GM23248 (cell line): Measurements from ENCODE around the gene UBR3. TPM values are rescaled to one million over a fixed set of nuclear protein-coding genes. Genes with fewer than 3 reads are reported as not detected.

ENCODE experiments used
- DNase-seq: peaks from one replicate; pipeline ENCODE4 v3.0.0-alpha.2; 2015
- H2AFZ ChIP-seq: fragments of 200-600 bp; sonication (generic); 2 replicates; pipeline ENCODE4 v1.6.1; 2016; ENCODE audit warnings: antibody characterized with exemption
- H3F3A ChIP-seq: fragments of 200-600 bp; sonication (generic); 2 replicates; pipeline ENCODE4 v1.6.1; 2016; ENCODE audit warnings: mild to moderate bottlenecking, antibody characterized with exemption, mixed run types; ENCODE audit not compliant: insufficient read depth
- H3K27ac ChIP-seq: fragments of 200-600 bp; sonication (generic); 2 replicates; pipeline ENCODE4 v1.5.1; 2016; ENCODE audit warnings: mild to moderate bottlenecking
- H3K27me3 ChIP-seq: fragments of 200-600 bp; sonication (generic); replicated peaks from 2 replicates; pipeline ENCODE4 v1.6.1; 2016; ENCODE audit warnings: mild to moderate bottlenecking; ENCODE audit not compliant: insufficient read depth
- H3K36me3 ChIP-seq: fragments of 200-600 bp; sonication (generic); 2 replicates; pipeline ENCODE4 v1.6.1; 2016; ENCODE audit warnings: low read depth, mild to moderate bottlenecking
- H3K4me1 ChIP-seq: fragments of 200-600 bp; sonication (generic); 2 replicates; pipeline ENCODE4 v1.6.1; 2016; ENCODE audit warnings: mild to moderate bottlenecking; ENCODE audit not compliant: insufficient read depth
- H3K4me2 ChIP-seq: fragments of 200-600 bp; sonication (generic); one replicate; pipeline ENCODE4 v1.6.1; 2016; ENCODE audit warnings: mild to moderate bottlenecking; ENCODE audit not compliant: unreplicated experiment
- H3K4me3 ChIP-seq: fragments of 200-600 bp; sonication (generic); 2 replicates; pipeline ENCODE4 v1.5.1; 2016; ENCODE audit warnings: mild to moderate bottlenecking
- H3K79me2 ChIP-seq: fragments of 200-600 bp; sonication (generic); 2 replicates; pipeline ENCODE4 v1.6.1; 2016; ENCODE audit warnings: mild to moderate bottlenecking; ENCODE audit not compliant: insufficient read depth
- H3K9ac ChIP-seq: fragments of 200-600 bp; sonication (generic); 2 replicates; pipeline ENCODE4 v1.6.1; 2016; ENCODE audit warnings: mild to moderate bottlenecking
- H3K9me2 ChIP-seq: fragments of 200-600 bp; sonication (generic); 2 replicates; pipeline ENCODE4 v1.6.1; 2016; ENCODE audit warnings: mixed run types, mild to moderate bottlenecking, moderate library complexity; ENCODE audit not compliant: insufficient read depth
- H3K9me3 ChIP-seq: fragments of 200-600 bp; sonication (generic); one replicate; pipeline ENCODE4 v1.6.1; 2017; ENCODE audit warnings: low read depth
- H4K20me1 ChIP-seq: fragments of 200-600 bp; sonication (generic); 2 replicates; pipeline ENCODE4 v1.6.0; 2016; ENCODE audit not compliant: insufficient read depth
- EZH2 ChIP-seq: fragments of 200-600 bp; sonication (generic); IDR thresholded peaks from 2 replicates; pipeline ENCODE4 v1.6.1; 2018; ENCODE audit warnings: antibody characterized with exemption, mild to moderate bottlenecking; ENCODE audit not compliant: insufficient read depth, poor library complexity, severe bottlenecking
- EZH2phosphoT487 ChIP-seq: fragments of 200-600 bp; sonication (generic); IDR thresholded peaks from 2 replicates; pipeline ENCODE4 v1.6.1; 2018; ENCODE audit warnings: antibody characterized with exemption, moderate library complexity, mild to moderate bottlenecking, low read depth; ENCODE audit not compliant: insufficient read depth
- WGBS, 2 experiments: methylation state at CpG; one replicate each; pipeline ENCODE4 v1.1.6; 2015 to 2017; ENCODE audit warnings: low lambda C conversion rate in 2 of 2, low coverage in 1 of 2; ENCODE audit errors: missing lambda C conversion rate in 2 of 2; 5-methylcytosine and 5-hydroxymethylcytosine counted together
- in situ Hi-C: fragments of 300-500 bp; cut with MboI; formaldehyde crosslinking; loops from 2 replicates; pipeline ENCODE4 v1.15.0; 2020
- polyA plus RNA-seq: library from polyadenylated mRNA; unstranded; fragments of >200 nt; fragmentation: Nextera tagmentation; extraction: Ambion mirVana; gene quantifications from 2 replicates; pipeline ENCODE4 v1.2.1, GENCODE V29; 2016
- total RNA-seq: library from RNA; depleted of rRNA; stranded (reverse); fragments of >200 nt; shearing (Covaris generic); gene quantifications from 2 replicates; pipeline ENCODE4 v1.2.3, GENCODE V29; 2014

The UBR3 gene
- total and polyA plus RNA-seq, 2 experiments from 2014 or later: 8.9 to 22.4 TPM

GRCh38 chr2:170025223-170025622 lies 198.0 kb downstream of the UBR3 start:
- in situ Hi-C loops: no loop called here
- Histone ChIP-seq H3K9ac (no peak overlapping the region), H4K20me1 (no peaks in the 10 kb centered on the region), H3F3A (no peaks in the 10 kb centered on the region), H3K79me2 (no peaks in the 10 kb centered on the region), H3K9me2 (no peaks in the 10 kb centered on the region), H2AFZ (no peak overlapping the region), H3K4me3 (no peak overlapping the region), H3K27me3 (no peaks in the 10 kb centered on the region), H3K4me2 (no peak overlapping the region), H3K4me1 (0 out of 2 replicates have a peak, but pooled peaks cover 3% of the 10 kb centered on the region), H3K36me3 (peaks cover 16% of the 10 kb centered on the region), H3K9me3 (no peaks in the 10 kb centered on the region), H3K27ac (no peak overlapping the region)
- DNase-seq: no peak
- no peak for TF ChIP-seq EZH2
- TF ChIP-seq EZH2phosphoT487: no peak
- 95 to 97% methylated on average over 2 of the region's 2 CpGs for WGBS, 2 experiments

- H3K4me2 ChIP-seq: no peak overlapping the region
- no peaks in the 10 kb centered on the region for H3K79me2 ChIP-seq
- H3K9ac ChIP-seq: no peak overlapping the region
- in situ Hi-C loops: no loop called here
- H3K9me2 ChIP-seq: no peaks in the 10 kb centered on the region
- no peaks in the 10 kb centered on the region for H4K20me1 ChIP-seq
- H3K4me1 ChIP-seq: 0 out of 2 replicates have a peak, but pooled peaks cover 3% of the 10 kb centered on the region
- no peak overlapping the region for H3K27ac ChIP-seq
- peaks cover 22% of the 10 kb centered on the region for H3K36me3 ChIP-seq
- WGBS, 2 experiments: 100% methylated on average over 1 of the region's 1 CpG
- H2AFZ ChIP-seq: no peak overlapping the region
- no peaks in the 10 kb centered on the region for H3K9me3 ChIP-seq
- no peak for TF ChIP-seq EZH2
- TF ChIP-seq EZH2phosphoT487: no peak
- no peak overlapping the region for H3K4me3 ChIP-seq
- H3F3A ChIP-seq: no peaks in the 10 kb centered on the region
- no peaks in the 10 kb centered on the region for H3K27me3 ChIP-seq
- no peak for DNase-seq
Observed at GRCh38 chr2:170026361-170026760, 199.1 kb downstream of the UBR3 start.

GRCh38 chr2:170029551-170029950 lies 202.3 kb downstream of the UBR3 start:
- in situ Hi-C loops: no loop called here

DNA sequence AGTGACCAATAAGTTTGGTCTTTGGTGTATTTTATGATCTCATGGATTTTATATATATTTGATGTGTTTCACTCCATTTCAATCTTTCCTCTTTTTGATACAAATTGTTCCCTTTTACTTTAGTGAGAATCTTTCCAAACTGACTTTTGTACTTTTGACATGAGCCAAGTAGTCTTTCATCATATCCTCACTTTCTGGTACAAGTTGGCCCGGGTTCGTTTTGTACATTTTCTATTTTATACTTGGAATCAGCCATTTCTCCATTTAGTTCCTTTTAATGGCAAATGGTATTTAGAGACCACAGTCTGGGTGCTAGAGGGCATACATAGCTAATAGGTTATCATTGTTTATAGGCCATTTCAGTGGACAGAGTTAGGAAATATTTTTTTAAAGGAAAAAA lies 202.8 kb downstream of the UBR3 start:
- TF ChIP-seq EZH2phosphoT487: no peak
- no peak for TF ChIP-seq EZH2
- Histone ChIP-seq H3K36me3 (peaks cover 24% of the 10 kb centered on the region), H2AFZ (no peak overlapping the region), H3K9ac (no peak overlapping the region), H4K20me1 (no peaks in the 10 kb centered on the region), H3K9me2 (no peaks in the 10 kb centered on the region), H3K4me1 (no peaks in the 10 kb centered on the region), H3K27me3 (no peaks in the 10 kb centered on the region), H3K4me3 (no peak overlapping the region), H3K79me2 (no peaks in the 10 kb centered on the region), H3F3A (no peaks in the 10 kb centered on the region), H3K27ac (no peak overlapping the region), H3K4me2 (no peak overlapping the region), H3K9me3 (no peaks in the 10 kb centered on the region)
- DNase-seq: no peak
- in situ Hi-C loops: no loop called here
- 92 to 94% methylated on average over 2 of the region's 2 CpGs for WGBS, 2 experiments

More at GRCh38 chr2:170029551-170029950, 202.3 kb downstream of the UBR3 start:
- H2AFZ ChIP-seq: no peak overlapping the region
- no peaks in the 10 kb centered on the region for H3K79me2 ChIP-seq
- H3F3A ChIP-seq: no peaks in the 10 kb centered on the region
- no peaks in the 10 kb centered on the region for H4K20me1 ChIP-seq
- H3K27me3 ChIP-seq: no peaks in the 10 kb centered on the region
- no peak overlapping the region for H3K27ac ChIP-seq
- H3K4me2 ChIP-seq: no peak overlapping the region
- H3K4me3 ChIP-seq: no peak overlapping the region
- no peak overlapping the region for H3K9ac ChIP-seq
- H3K9me2 ChIP-seq: no peaks in the 10 kb centered on the region
- H3K4me1 ChIP-seq: no peaks in the 10 kb centered on the region
- no peaks in the 10 kb centered on the region for H3K9me3 ChIP-seq
- H3K36me3 ChIP-seq: peaks cover 24% of the 10 kb centered on the region
- no peak for DNase-seq
- TF ChIP-seq EZH2 (no peak), EZH2phosphoT487 (no peak)

- Histone ChIP-seq H3K9me2 (no peaks in the 10 kb centered on the region), H4K20me1 (no peaks in the 10 kb centered on the region), H3K9me3 (no peaks in the 10 kb centered on the region), H3F3A (no peaks in the 10 kb centered on the region), H3K27me3 (no peaks in the 10 kb centered on the region), H3K27ac (no peak overlapping the region), H3K4me3 (no peak overlapping the region), H3K4me1 (no peaks in the 10 kb centered on the region), H3K79me2 (no peaks in the 10 kb centered on the region), H3K36me3 (peaks cover 24% of the 10 kb centered on the region), H2AFZ (no peak overlapping the region), H3K4me2 (no peak overlapping the region), H3K9ac (no peak overlapping the region)
- 93 to 100% methylated on average over 1 of the region's 1 CpG for WGBS, 2 experiments
- in situ Hi-C loops: no loop called here
- no peak for TF ChIP-seq EZH2
- TF ChIP-seq EZH2phosphoT487: no peak
- DNase-seq: no peak
Observed at GRCh38 chr2:170031288-170031687, 204.0 kb downstream of the UBR3 start.
